Tibial nerve (tissue), 4 donors: ENCODE results near the gene TXNDC15. TPM values are rescaled to one million over a fixed set of nuclear protein-coding genes. Genes with fewer than 3 reads are reported as not detected.

Source experiments
- DNase-seq, 2 donors: peaks; one replicate each; pipeline ENCODE4 v3.0.0-alpha.2; 2019; ENCODE audit warnings: low spot score in 2 of 2
- H3K27ac ChIP-seq, 4 donors: fragments of 200-600 bp; sonication (generic) in 3 of 4; one replicate each; pipeline ENCODE4 v1.5.1; 2017 to 2019; ENCODE audit warnings: mild to moderate bottlenecking in 1 of 4
- H3K27me3 ChIP-seq, 2 donors: fragments of 200-600 bp; sonication (generic) in 1 of 2; one replicate each; pipeline versions ENCODE4 v1.5.1 to v1.6.0; 2017 to 2019
- H3K36me3 ChIP-seq, 3 donors: fragments of 200-600 bp; sonication (generic); one replicate each; pipeline ENCODE4 v1.5.1; 2018 to 2019
- H3K4me1 ChIP-seq, 4 donors: fragments of 200-600 bp; sonication (generic) in 3 of 4; one replicate each; pipeline ENCODE4 v1.5.1; 2017 to 2019
- H3K4me3 ChIP-seq, 4 donors: fragments of 200-600 bp; sonication (generic) in 3 of 4; one replicate each; pipeline ENCODE4 v1.5.1; 2017 to 2019; ENCODE audit warnings: mild to moderate bottlenecking in 1 of 4, moderate library complexity in 1 of 4
- H3K9me3 ChIP-seq, 4 donors: fragments of 200-600 bp; sonication (generic) in 3 of 4; one replicate each; pipeline ENCODE4 v1.5.1; 2017 to 2019
- CTCF ChIP-seq, 5 experiments: fragments of 200-600 bp in 3 of 5; fragments of 450-650 bp in 2 of 5; sonication (generic) in 3 of 5; IDR thresholded peaks; one replicate each; pipeline ENCODE4 v1.5.1; 2016 to 2019; ENCODE audit warnings: antibody characterized with exemption in 5 of 5, mild to moderate bottlenecking in 3 of 5, moderate library complexity in 2 of 5
- EP300 ChIP-seq, 2 donors: sonication (generic); formaldehyde crosslinking; IDR thresholded peaks; one replicate each; pipeline ENCODE4 v1.6.1; 2017; ENCODE audit warnings: antibody characterized with exemption in 2 of 2, mild to moderate bottlenecking in 1 of 2
- POLR2A ChIP-seq, 2 donors: fragments of 450-650 bp; IDR thresholded peaks; one replicate each; pipeline ENCODE4 v1.6.1; 2017; ENCODE audit warnings: antibody characterized with exemption in 2 of 2, mild to moderate bottlenecking in 2 of 2, moderate library complexity in 2 of 2
- WGBS, 2 donors: methylation state at CpG; one replicate each; pipeline ENCODE4 v1.1.5; 2018; 5-methylcytosine and 5-hydroxymethylcytosine counted together
- total RNA-seq, 4 donors: library from RNA; depleted of rRNA; stranded (reverse); fragments of >200 nt; gene quantifications; one replicate each; pipeline ENCODE4 v1.1.0, GENCODE V29; 2016

Gene TXNDC15
- total RNA-seq, 4 donors from 2014 or later: 72.8 to 118 (median 84.8) TPM

DNA sequence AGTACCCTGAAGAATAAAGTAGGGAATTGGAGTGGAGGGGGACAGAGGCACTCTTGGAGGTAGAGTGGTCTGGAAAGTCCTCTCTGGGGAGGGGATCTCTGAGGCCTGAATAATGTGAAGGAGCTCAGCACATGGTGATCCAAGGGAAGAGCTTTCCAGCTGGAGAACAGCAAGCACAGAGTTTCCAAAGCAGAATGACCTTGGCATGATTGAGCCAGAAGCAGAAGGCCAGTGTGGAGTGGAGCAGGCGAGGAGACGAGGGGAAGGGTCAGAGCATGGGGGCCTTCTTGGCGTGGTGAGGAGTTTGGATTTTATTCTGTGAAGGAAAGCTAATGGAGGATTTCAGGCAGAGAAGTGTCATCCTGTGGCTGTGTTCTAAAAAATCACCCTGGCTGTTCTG lies 39.1 kb downstream of the TXNDC15 start:
- 87 to 91% methylated on average over 3 of the region's 3 CpGs for WGBS, 2 donors
- TF ChIP-seq EP300 (IDR thresholded peaks at IDR 0.05) (no peak), CTCF (IDR thresholded peaks at IDR 0.05) (no peak), POLR2A (IDR thresholded peaks at IDR 0.05) (no peak)

GRCh38 chr5:134913795-134914194 lies 39.6 kb downstream of the TXNDC15 start:
- DNase-seq: no peak
- Histone ChIP-seq H3K27me3 (no peaks in the 10 kb centered on the region), H3K36me3 (peaks cover 0 to 66% (median 0%) of the 10 kb centered on the region in 3 donors), H3K4me3 (no peak overlapping the region), H3K9me3 (no peaks in the 10 kb centered on the region), H3K27ac (no peak overlapping the region), H3K4me1 (no peaks in the 10 kb centered on the region)
- no peak for TF ChIP-seq EP300 (IDR thresholded peaks at IDR 0.05)
- no peak for TF ChIP-seq POLR2A (IDR thresholded peaks at IDR 0.05)
- no peak for TF ChIP-seq CTCF (IDR thresholded peaks at IDR 0.05)
- WGBS, 2 donors: 89 to 95% methylated on average over 1 of the region's 1 CpG

More for the DNA sequence above, 39.1 kb downstream of the TXNDC15 start:
- H3K4me3 ChIP-seq: no peak overlapping the region
- no peak for DNase-seq
- H3K36me3 ChIP-seq: peaks cover 0 to 66% (median 0%) of the 10 kb centered on the region in 3 donors
- H3K27ac ChIP-seq: no peak overlapping the region
- no peaks in the 10 kb centered on the region for H3K9me3 ChIP-seq
- H3K4me1 ChIP-seq: no peaks in the 10 kb centered on the region
- no peaks in the 10 kb centered on the region for H3K27me3 ChIP-seq

GRCh38 chr5:134917070-134917815 lies 43.1 kb downstream of the TXNDC15 start:
- H3K36me3 ChIP-seq: peaks cover 0 to 40% (median 0%) of the 10 kb centered on the region in 3 donors
- TF ChIP-seq EP300 (IDR thresholded peaks at IDR 0.05) (no peak), CTCF (IDR thresholded peaks at IDR 0.05) (no peak), POLR2A (IDR thresholded peaks at IDR 0.05) (no peak)
- WGBS, 2 donors: 88 to 93% methylated on average over 10 of the region's 10 CpGs

DNA sequence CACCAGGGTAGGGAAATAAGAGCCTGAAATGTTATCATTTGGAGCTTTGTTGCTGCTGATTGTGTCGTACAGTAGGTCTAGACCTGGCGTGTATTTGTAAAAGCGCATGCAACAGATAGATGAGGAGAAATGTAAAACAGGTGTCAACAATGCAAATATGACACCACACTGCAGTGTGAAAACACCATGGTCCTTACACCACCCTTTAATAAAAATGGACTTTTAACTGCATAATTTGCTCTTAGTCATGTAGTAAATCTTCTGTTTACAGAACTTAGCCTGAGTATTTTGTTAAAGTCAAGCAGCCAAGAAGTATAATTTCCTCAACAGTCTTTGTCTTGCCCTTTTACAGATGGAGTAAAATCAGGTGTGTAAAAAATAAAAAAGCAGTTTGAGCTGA lies 44.7 kb downstream of the TXNDC15 start:
- Histone ChIP-seq H3K9me3 (no peaks in the 10 kb centered on the region), H3K27ac (no peak overlapping the region), H3K4me1 (no peaks in the 10 kb centered on the region), H3K27me3 (no peaks in the 10 kb centered on the region), H3K36me3 (peaks cover 0 to 27% (median 0%) of the 10 kb centered on the region in 3 donors), H3K4me3 (no peak overlapping the region)
- no peak for DNase-seq
- TF ChIP-seq CTCF (IDR thresholded peaks at IDR 0.05) (no peak), EP300 (IDR thresholded peaks at IDR 0.05) (no peak), POLR2A (IDR thresholded peaks at IDR 0.05) (no peak)
- WGBS, 2 donors: 88 to 89% methylated on average over 3 of the region's 3 CpGs

More at GRCh38 chr5:134917070-134917815, 43.1 kb downstream of the TXNDC15 start:
- Histone ChIP-seq H3K27ac (no peak overlapping the region), H3K9me3 (no peaks in the 10 kb centered on the region), H3K27me3 (no peaks in the 10 kb centered on the region), H3K4me1 (no peaks in the 10 kb centered on the region), H3K4me3 (no peak overlapping the region)
- no peak for DNase-seq

GRCh38 chr5:134920848-134921575 lies 46.8 kb downstream of the TXNDC15 start:
- TF ChIP-seq EP300 (IDR thresholded peaks at IDR 0.05) (no peak), CTCF (IDR thresholded peaks at IDR 0.05) (no peak), POLR2A (IDR thresholded peaks at IDR 0.05) (no peak)
- 97 to 98% methylated on average over 6 to 9 of the region's 9 CpGs for WGBS, 2 donors

More at GRCh38 chr5:134920848-134921575, 46.8 kb downstream of the TXNDC15 start:
- Histone ChIP-seq H3K27ac (no peak overlapping the region), H3K4me3 (no peak overlapping the region), H3K36me3 (peaks cover 0 to 11% (median 0%) of the 10 kb centered on the region in 3 donors), H3K27me3 (no peaks in the 10 kb centered on the region), H3K4me1 (no peaks in the 10 kb centered on the region), H3K9me3 (no peaks in the 10 kb centered on the region)
- no peak for DNase-seq
